H4 (cell line): ENCODE results near the gene KCNJ4. TPM values are rescaled to one million over a fixed set of nuclear protein-coding genes. Genes with fewer than 3 reads are reported as not detected.
A peak's percentile ranks its signal among the peaks of the same experiment; 100 is the strongest.
"Not testable (repeated sequence)": the region's sequence is repeated elsewhere in the genome, so short reads cannot be mapped to it uniquely, and the experiment has no call there.

Experiments
- DNase-seq: peaks from one replicate; pipeline ENCODE4 v3.0.0-alpha.2; 2015; ENCODE audit warnings: low spot score
- total RNA-seq: library from RNA; depleted of rRNA; stranded (reverse); fragments of >200 nt; shearing (Covaris generic); gene quantifications from 2 replicates; pipeline ENCODE4 v1.2.3, GENCODE V29; 2014

KCNJ4 gene
- total RNA-seq, 1 experiment from 2014 or later, result 0.60 TPM

DNA sequence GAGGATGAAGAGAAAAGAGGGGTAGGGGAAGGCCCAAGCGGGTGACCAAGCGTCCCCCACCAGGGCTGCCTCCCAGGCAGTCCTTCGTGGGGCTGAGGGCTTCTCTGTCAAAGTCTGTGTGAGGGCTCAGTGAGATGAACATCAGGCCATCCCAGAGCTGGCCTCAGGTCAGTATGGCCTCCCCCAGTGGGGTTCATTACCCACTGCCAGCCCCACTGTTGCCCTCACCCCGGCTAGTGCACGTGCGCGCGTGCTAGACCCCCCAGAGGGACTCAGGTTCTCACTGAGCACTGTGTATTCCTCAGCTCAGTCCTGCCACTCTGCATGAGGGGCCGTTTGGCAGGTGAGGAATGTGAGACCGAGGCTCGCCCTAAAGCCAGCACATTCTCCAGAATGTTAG is 16.2 kb upstream of the KCNJ4 start:
- no peak for DNase-seq

DNA sequence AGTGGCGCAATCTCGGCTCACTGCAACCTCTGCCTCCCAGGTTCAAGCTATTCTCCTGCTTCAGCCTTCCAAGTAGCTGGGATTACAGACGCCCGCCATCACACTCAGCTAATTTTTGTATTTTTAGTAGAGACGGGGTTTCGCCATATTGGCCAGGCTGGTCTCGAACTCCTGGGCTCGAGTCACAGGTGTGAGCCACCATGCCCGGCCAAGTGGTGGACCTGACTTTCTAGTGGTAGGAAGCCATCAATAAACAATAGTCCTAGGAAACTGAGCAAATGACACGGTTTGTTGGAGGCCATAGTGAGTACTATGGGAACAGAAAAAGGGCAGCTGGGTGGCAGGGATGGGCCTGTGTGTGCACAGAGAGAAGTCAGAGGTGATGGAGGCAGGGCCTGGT is 15.2 kb upstream of the KCNJ4 start:
- not testable (repeated sequence) for DNase-seq

DNA sequence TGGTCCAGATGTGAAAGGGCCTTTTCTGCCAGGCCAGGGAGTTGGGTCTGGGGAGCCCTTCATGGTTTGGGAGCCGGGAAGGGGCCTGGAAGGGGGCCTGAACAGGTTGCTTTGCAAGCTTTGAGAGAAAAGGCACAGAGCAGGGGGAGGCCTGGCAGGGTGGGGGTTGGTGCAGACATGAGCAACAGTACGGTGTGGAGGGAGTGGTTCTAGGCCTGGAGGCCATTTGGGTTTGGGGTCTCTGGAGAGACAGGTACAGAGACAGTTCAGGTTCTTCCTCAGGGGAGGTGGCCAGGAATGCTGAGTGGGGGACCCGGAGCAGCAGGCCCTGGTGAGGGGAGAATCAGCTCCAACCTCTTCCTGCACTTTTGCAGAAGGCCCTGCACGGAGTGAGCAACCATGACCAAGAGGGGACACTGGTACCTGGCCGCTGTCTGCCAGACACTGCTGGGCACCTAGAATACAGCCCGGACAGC is 14.3 kb upstream of the KCNJ4 start:
- no peak for DNase-seq

DNA sequence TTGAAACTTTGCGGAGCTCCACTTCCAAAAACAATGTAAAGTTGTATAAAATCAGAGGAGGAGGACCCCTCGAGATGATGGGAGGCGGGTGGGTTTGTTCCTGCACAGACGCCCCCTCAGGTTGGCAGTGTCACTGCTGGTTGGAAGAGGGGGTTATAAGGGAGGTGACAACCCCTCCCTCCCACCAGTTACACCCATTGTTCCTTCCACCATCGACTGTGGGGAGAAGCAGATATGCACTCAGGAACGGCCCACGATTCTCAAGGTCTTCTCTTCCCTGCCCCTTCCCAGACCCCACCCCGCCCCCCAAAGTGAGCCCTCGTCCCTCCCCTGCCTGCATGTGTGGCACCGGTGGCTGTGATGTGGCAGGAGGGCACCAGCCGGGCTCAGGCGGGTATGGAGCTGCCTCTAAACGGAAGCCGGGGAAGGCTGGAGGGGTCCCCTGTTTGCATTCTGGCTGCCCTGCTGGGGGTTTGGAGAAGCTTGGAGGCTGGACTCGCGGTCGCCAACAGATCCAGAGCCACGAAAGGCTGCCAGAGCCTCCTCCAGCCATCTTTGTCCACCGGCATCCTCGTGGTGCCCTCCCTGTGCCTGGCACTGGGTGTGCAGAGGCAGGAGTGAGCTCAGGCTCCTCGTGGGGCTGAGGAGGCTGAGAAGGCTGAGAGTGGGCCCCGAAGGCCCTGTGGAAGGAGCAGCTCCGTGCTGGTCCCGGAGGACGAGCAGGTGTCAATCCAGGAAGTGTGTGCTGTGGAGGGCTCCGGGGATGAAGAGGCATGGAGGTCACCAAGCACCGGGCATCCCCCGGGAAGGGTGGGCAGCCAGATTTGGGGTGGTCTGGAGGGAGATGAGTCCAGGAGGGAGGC is 13.7 kb upstream of the KCNJ4 start:
- no peak for DNase-seq

DNA sequence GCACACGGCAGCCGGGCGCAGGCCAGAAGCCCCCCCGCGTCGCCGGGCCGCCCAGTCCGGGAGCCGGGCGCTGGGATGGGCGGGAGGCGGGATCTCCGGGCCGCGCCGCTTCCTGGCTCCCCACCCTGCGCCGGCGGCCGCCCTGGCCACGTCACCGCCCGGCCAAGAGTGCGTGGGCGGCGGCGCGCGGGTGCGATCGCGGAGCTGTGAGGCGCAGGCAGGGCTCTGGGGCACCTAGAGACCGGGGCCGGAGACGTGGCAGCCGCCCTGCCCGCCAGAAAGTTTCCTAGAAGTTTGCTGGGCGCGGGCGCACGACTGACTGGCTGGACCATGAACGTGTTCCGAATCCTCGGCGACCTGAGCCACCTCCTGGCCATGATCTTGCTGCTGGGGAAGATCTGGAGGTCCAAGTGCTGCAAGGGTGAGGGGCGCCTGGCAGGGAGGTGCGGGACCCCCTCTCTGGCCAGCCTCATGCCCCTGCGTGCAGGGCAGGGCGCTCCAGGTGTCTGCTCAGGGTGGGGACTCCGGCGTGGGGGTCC is 13.0 kb upstream of the KCNJ4 start, which contains the start of gene KDELR3:
Gene KDELR3 (plus strand): TSS at position 193 of the 539 bp plus-strand sequence. CDS start 138 bp downstream, at position 331.
- peak; percentile 49 for DNase-seq

DNA sequence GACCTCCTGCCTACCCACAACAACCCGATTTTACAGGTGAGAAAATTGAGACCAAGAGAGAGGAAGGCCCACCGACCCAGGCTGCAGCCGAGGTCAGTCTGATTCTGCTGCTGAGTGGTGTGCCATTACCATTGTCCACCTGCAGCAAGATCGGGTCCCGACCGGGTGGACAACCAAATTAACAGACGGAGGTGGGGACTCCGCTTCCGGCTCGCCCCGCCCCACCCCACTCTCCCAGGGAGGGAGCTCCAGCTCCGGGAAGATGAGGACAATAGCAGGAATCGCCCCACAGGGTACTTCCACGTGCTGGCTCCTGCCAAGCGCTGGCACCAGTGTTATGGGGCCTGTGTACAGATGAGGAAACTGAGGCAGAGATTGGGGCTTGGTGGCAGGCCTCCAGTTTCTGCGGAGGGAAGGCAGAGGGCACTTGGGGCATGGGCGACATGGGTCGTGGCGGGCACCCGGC is 12.5 kb upstream of the KCNJ4 start:
- no peak for DNase-seq

DNA sequence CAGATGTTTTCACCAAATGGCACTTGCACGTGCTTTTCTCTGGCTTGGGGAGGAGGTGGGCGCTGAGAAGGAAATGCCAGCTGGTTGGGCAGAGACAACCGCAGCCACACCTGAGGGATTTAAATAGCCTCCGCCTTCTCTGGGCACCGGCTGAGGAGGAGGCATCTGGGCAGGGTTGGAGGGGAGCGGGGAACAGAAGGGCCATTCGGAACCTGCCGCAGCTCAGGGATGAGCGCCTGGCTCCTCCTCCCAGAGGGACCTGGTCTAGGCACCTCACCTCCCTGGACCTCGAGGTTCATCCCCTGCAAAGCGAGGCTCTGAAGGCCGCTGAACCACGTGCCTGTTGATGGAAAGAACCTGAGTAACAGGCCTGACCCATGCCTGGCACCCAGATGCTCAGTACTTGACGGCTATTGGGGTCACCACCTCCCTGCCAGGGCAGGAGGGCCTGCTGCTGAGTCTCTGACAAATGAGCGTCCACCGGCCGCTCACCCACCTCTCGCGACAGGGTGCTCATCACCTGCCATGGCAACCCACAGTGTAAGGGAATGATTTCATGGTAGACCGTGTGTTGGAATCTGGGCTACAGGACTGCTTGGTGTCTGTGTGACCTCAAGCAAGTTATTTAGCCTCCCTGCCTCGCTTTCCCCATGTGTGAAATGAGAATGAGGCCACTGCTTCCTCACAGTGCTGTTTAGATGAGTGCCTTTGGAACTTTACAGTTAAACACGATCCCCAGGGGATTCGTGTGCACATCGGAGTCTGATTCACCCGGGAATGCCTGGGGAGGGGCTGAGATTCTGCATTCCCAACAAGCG is 10.9 kb upstream of the KCNJ4 start:
- DNase-seq, result no peak

DNA sequence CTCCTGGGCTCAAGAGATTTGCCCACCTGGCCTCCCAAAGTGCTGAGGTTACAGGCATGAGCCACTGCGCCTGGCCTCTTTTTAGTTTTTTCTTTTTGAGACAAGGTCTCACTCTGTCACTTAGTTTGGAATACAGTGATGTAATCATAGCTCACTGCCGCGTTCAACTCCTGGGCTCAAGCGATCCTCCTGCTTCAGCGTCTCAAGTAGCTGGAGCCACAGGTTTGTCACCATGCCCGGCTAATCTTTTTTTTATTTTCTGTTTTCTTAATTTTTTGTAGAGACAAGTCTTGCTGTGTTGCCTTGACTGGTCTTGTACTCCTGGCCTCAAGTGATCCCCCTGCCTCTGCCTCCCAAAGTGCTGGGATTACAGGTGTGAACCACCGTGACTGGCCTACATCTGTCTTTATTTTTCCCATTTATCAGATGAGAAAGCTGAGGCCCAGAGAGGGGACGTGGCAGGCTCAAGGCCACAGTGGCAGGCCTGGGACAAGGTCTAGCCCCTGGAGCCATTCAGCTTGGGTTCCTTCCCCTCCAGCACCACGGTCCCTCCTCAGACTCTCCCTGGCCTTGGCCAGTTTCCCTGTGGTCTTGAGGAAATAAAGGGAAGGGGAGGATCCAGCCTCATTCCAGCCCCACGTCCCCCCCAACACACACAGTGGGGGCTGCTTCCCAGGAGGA is 10.1 kb upstream of the KCNJ4 start:
- no peak for DNase-seq

DNA sequence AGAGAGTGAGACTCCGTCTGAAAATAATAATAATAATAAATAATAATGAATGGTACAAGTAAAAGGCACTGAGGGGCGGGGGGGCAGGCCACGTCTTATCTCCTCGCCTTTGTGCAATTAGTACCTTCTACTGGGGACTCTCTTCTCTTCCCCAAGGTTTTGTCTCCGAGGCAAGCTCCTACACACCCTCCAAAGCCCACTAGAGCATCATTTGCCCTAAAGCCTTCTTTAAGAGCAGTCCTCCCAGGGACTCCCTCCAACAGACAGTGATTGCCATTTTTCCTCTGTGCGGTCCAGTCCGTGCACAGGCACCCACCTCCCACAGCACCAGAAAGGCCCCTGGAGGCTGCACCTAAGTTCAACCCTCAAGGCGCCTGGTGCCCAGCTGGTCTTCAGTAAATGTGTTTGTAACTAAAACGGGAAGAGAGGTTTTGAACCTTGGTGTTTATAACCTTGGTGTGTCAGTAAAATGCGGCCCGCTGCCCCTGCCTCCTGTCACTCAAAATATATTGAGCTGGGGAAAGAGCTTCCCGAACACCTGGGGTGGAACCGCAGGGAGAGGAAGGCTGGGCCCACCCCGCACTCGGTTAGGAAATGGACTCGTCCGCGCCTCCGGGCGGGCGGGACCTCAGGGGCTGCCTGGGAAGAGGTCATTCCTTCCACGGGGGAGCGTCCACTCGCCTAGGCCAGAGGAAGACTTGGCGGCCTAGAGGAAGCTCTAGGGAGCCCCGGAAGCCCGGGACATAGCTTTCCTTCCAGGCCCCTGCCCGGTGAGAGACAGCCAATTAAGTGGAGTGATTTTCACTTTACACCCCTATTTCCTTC is 8.2 kb upstream of the KCNJ4 start:
- DNase-seq, result no peak

DNA sequence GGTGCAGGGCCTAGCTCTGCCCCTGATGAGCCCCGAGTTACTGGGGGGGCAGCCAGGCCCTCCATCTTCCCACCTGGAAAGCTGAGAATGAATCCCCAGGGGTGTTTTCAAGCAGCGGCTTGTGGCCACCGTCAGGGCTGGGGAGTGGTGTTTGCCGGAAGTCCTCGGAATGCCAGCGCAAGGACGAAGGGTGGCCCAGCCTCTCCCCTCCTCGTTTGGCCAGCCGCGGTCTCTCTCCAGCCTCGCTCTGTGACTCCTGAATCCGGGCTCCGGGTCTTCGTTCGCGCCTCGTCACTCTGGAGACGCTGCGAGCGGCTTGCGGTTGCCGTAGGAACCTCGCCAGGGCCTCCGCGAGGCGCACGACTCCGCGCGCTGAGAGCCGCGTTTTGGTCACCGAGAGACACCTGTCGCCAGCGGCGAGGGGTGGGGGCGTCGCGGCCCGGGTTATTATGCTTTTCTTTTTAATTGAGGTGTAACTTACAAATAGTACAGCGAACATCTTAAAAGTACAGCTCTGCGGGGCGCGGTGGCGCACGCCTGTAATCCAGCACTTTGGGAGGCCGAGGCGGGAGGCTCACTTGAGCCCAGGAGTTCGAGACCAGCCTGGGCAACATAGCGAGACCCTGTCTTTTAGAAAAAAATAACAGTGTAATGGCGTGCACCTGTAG is 6.5 kb upstream of the KCNJ4 start:
- peak; percentile 86 for DNase-seq

DNA sequence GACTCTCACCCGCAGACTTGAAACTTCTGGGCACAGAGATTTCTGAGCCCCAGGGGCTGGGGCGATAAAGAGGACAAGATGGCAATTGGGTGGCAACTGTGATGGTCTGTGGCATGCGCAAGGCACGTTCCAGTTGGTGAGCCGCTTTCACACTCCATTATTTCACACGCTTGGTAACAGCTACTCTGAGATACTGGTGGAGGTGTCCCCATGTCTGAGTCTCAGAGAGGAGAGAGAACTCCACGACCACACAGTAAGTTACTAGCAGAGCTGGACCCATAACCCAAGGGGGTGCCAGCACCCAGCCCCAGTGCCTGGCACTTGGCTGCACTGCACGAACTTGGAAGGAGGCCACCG is 6.0 kb upstream of the KCNJ4 start:
- DNase-seq, result no peak

DNA sequence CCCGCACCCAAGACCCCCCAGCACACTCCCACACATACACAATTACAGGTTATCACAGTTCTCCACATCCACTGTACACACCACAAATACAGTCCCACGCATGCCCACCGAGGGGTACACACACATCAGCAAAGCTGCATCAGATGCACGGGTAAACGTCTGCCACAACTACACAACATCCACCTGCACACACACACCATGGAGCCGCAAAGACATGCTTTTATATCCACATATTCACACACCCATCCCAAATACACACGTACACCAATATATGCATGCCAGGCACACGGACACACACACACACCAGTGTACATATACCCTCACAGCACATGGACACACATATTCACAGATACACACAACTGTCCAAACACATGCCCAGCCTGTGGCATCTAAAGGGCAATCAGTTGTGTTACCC is 5.4 kb upstream of the KCNJ4 start:
- DNase-seq, result no peak

DNA sequence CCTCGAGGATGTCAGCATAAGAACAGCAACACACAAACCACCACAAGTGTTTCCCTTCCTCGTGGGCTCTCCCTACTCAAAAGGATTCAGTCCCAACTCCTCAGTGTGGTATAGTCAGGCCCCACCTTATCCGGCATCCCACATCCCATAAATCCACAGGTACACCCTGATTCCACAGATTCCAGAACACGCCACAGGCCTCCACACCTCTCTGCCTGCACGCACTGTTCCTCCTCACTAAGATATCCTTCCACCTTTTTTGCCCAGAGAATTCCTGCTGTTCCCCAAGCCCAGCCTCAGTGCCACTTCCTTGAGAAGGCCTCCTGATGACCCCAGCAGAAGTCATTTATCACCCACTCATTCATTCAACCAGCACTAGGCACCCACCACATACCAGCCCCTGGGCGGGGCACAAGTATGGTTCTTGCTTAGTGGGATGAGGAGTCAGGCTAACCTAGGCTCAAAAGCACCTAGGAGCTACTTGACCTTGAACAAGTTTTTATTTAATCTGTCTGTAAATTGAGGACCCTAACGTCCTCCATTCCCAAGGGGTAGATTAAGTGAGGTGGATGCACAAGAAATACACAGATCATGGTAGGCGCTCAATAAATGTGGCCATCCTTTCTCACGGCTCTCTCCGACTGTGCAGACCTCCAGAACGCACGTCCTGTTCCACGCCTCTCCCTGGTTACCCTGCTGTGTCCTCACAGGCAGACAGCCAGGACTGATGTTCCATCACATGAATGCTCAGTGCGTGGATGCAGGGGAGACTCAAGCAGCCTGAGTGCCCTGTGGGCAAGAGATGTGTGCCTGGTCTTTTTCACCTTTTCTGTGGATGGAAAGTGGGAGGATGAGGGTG is 2.1 kb upstream of the KCNJ4 start:
- DNase-seq, result no peak

DNA sequence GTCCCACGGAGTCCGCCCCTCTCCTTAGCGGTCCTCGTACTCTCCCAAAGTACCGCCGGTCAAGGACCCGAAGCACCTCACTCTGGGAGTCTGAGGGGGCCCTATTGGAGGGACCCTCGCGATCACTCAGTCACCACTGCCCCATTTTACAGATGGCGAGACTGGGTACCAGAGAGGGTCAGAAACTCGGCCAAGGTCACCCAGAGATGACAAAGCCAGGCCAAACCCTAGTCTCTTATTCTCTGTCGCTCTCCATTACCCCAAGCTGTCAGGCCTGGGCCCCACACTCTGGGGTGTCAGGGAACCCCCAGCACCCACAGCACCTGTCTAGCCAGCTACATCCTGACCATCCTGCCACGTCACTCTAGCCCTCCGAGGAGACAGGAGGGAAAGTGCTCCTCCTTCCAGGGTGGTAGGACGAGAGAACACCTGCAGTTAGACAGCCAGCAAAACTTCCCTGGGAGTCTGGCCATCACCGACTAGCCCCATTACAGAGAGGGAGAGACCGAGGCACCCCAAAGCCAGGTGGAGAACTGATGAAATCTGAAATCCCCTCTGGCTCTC is 1.4 kb upstream of the KCNJ4 start:
- DNase-seq, result no peak

DNA sequence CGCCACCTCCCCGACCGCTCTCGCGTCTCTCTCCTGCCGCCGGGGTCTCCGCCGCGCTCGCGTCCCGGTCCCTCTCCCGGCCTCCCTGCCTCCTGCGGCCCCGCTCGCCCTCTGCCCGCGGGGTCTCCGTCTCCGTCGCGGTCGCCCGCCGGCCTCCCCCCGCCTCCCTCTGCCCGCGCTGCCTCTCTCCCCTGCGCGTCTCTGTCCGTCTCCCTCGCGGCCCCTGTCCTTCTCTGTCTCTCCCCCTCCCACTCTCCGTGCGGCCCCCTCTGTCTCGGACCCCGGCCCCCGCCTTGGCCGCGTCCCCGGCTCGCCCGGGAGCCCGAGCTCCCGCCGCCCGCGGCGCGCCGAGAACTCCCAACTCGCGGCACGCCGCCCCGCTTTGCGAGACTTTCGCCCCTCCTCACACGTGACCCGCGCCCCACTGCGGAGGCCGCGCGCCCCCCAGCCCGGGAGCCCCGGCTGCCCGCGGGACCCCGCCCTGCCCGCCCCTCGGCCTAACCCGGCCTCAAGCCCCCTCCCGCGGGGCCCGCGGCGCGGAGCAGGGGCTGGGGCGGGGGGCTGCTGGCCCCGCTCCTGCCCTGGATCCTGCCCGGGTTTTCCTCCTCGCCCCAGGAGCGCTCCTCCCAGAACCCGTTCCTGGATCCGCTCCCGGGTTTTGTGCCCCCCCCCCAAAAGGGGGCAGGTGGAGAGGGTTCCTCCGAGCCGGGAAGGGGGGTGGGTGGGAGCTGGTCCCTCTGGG is 702 bp upstream of the KCNJ4 start:
- DNase-seq, result no peak

DNA sequence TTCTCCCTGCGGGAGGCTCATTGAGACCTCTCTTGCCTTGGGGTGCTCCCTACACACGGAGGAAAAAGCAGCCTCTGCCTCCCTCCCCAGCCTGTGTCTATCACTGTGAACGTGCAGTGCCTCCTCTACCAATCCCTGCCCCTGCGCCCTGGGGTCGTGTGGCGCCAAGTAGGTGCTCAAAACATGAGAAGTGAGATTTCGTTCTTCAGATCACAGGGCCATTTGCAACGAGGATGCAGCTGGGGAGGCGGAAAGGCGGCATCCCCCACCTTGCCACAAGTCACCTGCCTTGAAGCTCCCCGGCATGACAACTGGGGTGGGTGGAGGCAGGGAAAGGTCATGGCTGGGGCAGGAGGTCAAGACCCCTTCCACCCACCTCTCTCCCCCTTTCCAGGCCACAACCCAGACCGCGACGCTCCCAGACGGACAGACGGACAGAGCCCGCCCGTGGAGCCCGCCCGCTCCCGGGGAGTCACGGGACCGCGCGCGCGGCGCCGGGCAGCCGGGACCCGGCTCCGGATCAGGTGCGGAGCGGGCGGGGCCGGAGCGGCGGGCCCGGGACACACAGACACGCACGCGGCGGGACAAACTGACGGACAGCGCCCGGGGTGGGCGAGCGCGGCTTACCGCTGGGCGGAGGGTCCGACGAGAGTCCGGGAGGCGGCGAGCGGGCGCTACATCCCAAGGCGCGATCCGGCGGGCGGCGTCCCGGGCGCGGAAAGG is 485 bp downstream of the KCNJ4 start:
- no peak for DNase-seq

DNA sequence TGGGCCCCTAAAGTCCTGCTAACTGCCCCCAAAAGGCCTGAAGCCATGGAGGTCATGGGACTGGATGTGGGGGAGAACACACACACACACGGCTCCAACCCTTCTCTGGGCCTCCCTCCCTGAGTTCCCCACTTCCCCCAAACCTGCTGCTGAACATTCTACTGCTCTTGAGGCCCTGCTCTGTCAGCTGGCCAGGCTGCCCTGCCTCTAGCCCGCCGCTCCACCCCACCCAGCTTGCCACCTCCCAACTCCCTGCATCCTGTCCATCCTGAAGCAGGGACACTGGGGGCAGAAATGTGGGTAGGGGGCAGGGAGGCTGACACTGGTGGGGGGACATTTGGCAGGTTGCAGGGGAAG is 1.0 kb downstream of the KCNJ4 start:
- no peak for DNase-seq
